ENCODE results near the gene ABCC9.

DNA sequence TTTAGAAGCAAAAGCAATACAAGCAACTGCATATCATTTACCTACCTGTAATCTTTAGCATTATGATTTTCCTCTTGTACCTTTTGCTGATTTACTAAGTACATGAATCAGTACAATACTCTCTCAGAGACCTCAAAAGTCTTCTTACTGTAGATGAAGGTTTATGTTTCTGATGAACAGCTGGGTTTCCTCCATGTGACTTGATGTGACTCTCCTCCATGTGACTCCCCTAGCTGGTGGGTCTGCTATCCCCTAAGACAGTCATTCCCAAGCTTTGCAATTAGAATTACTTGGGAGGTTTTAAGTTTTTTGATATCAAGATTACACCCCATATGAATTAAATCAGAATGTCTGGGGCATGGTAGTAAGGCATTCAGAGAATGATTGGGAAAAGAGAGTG lies 32.0 kb upstream of the ABCC9 start:
- TF ChIP-seq, protein P1, sequence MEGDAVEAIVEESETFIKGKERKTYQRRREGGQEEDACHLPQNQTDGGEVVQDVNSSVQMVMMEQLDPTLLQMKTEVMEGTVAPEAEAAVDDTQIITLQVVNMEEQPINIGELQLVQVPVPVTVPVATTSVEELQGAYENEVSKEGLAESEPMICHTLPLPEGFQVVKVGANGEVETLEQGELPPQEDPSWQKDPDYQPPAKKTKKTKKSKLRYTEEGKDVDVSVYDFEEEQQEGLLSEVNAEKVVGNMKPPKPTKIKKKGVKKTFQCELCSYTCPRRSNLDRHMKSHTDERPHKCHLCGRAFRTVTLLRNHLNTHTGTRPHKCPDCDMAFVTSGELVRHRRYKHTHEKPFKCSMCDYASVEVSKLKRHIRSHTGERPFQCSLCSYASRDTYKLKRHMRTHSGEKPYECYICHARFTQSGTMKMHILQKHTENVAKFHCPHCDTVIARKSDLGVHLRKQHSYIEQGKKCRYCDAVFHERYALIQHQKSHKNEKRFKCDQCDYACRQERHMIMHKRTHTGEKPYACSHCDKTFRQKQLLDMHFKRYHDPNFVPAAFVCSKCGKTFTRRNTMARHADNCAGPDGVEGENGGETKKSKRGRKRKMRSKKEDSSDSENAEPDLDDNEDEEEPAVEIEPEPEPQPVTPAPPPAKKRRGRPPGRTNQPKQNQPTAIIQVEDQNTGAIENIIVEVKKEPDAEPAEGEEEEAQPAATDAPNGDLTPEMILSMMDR (IDR thresholded peaks at IDR 0.05 in 4 of 5, conservative IDR thresholded peaks at IDR 0.05 in 1 of 5), result no peak
- no peak for TF ChIP-seq POLR2A (IDR thresholded peaks at IDR 0.05)
